ENCODE measurements around the gene ERG28.

DNA sequence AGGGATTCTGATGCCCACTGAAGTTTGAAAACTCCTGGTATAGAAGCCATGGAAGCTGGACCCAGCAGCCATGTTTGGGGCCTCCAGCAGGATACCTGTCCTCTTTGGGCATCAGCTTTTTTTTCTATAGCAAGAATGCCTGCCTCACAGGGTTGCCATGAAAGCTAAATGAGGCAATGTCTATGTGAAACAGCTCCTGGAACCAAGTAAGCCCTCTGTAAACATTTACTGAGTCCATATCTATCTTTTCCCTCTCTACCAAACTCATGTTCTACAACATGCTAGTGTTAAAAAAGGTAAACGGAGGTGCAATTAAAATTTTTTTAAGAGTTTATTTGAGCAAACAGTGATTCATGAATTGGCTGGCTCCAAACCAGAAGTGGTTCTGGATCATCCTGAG, 53.6 kb downstream of the ERG28 start:
- no peak for TF ChIP-seq CTCF (IDR thresholded peaks at IDR 0.05; ENCODE audit: low read depth, low read length)
- TF ChIP-seq EZH2phosphoT487 (IDR thresholded peaks at IDR 0.05; ENCODE audit: low read depth) = no peak
